Lower leg skin (tissue), 3 donors: ENCODE data around the gene RAC3.

Experiments
- CTCF ChIP-seq, 3 donors: fragments of 450-650 bp; IDR thresholded peaks; one replicate each; pipeline ENCODE4 v1.5.1; 2016; ENCODE audit warnings: antibody characterized with exemption in 3 of 3, mild to moderate bottlenecking in 3 of 3, moderate library complexity in 2 of 3
- POLR2A ChIP-seq, 2 donors: fragments of 450-650 bp; IDR thresholded peaks; one replicate each; pipeline ENCODE4 v1.6.1; 2016 to 2017; ENCODE audit warnings: antibody characterized with exemption in 2 of 2, mild to moderate bottlenecking in 1 of 2, moderate library complexity in 1 of 2

GRCh38 chr17:82049521-82049971 is 18.1 kb downstream of the RAC3 start:
- TF ChIP-seq CTCF (IDR thresholded peaks at IDR 0.05) = no peak
- TF ChIP-seq POLR2A (IDR thresholded peaks at IDR 0.05) = no peak
